ENCODE data around the gene MED13L.

DNA sequence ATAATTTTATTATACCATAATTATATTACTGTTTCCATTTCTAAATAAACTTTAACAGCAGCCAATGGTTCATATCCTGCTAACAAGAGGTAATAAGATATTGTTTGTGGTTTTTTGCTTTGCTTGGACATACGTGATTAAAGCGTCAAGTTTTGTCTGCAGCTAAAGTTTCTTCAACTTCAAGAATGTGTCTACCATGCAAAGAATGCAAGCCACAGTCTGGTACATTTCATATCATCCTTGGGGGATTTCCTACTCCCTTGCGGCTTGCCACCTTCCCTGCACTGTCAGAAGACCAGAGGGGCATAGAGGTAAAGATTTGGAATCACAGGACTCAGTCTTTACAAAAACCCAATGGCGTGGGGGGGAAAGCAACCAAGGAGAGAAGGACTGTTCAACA, 125.2 kb downstream of the MED13L start:
- TF ChIP-seq, protein P1, sequence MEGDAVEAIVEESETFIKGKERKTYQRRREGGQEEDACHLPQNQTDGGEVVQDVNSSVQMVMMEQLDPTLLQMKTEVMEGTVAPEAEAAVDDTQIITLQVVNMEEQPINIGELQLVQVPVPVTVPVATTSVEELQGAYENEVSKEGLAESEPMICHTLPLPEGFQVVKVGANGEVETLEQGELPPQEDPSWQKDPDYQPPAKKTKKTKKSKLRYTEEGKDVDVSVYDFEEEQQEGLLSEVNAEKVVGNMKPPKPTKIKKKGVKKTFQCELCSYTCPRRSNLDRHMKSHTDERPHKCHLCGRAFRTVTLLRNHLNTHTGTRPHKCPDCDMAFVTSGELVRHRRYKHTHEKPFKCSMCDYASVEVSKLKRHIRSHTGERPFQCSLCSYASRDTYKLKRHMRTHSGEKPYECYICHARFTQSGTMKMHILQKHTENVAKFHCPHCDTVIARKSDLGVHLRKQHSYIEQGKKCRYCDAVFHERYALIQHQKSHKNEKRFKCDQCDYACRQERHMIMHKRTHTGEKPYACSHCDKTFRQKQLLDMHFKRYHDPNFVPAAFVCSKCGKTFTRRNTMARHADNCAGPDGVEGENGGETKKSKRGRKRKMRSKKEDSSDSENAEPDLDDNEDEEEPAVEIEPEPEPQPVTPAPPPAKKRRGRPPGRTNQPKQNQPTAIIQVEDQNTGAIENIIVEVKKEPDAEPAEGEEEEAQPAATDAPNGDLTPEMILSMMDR (IDR thresholded peaks at IDR 0.05; ENCODE audit: control extremely low read depth in 1 of 3, insufficient read depth in 1 of 3, low read depth in 1 of 3, low read length in 3 of 3), result no peak
- TF ChIP-seq POLR2A (IDR thresholded peaks at IDR 0.05; ENCODE audit: control extremely low read depth in 1 of 2, low read depth in 2 of 2, low read length in 2 of 2) (no peak), SUZ12 (IDR thresholded peaks at IDR 0.05; ENCODE audit: low read length) (no peak), GABPA (IDR thresholded peaks at IDR 0.05; ENCODE audit: borderline replicate concordance, insufficient read depth, low read length) (no peak), CHD2 (IDR thresholded peaks at IDR 0.05; ENCODE audit: low read length) (no peak), TAF1 (IDR thresholded peaks at IDR 0.05; ENCODE audit: low read depth, low read length) (no peak), POLR2AphosphoS5 (IDR thresholded peaks at IDR 0.05; ENCODE audit: low read depth, low read length) (no peak), JUND (IDR thresholded peaks at IDR 0.05; ENCODE audit: low read length) (no peak), BRCA1 (IDR thresholded peaks at IDR 0.05; ENCODE audit: low read depth, low read length) (no peak)
- TF ChIP-seq, protein P2, sequence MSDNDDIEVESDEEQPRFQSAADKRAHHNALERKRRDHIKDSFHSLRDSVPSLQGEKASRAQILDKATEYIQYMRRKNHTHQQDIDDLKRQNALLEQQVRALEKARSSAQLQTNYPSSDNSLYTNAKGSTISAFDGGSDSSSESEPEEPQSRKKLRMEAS (IDR thresholded peaks at IDR 0.05), result no peak
- TF ChIP-seq, protein P3, sequence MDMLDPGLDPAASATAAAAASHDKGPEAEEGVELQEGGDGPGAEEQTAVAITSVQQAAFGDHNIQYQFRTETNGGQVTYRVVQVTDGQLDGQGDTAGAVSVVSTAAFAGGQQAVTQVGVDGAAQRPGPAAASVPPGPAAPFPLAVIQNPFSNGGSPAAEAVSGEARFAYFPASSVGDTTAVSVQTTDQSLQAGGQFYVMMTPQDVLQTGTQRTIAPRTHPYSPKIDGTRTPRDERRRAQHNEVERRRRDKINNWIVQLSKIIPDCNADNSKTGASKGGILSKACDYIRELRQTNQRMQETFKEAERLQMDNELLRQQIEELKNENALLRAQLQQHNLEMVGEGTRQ (IDR thresholded peaks at IDR 0.05; ENCODE audit: low read length), result no peak
